ENCODE measurements around the gene SVEP1. TPM values are rescaled to one million over a fixed set of nuclear protein-coding genes. Genes with fewer than 3 reads are reported as not detected.
"Not testable (repeated sequence)": the region's sequence is repeated elsewhere in the genome, so short reads cannot be mapped to it uniquely, and the experiment has no call there.

Gene SVEP1
- total and polyA plus RNA-seq, 2 experiments from 2014 or later: 5.3 to 14.6 TPM

GRCh38 chr9:110371411-110372007 is 208.0 kb downstream of the SVEP1 start:
- no peaks in the 10 kb centered on the region for H3K79me2 ChIP-seq
- TF ChIP-seq EZH2phosphoT487 (IDR thresholded peaks at IDR 0.05; ENCODE audit: low read depth, severe bottlenecking, unreplicated experiment): no peak
- no peak for TF ChIP-seq EZH2 (IDR thresholded peaks at IDR 0.05; ENCODE audit: borderline replicate concordance)
- TF ChIP-seq CTCF (IDR thresholded peaks at IDR 0.05; ENCODE audit: poor library complexity): no peak
- H4K20me1 ChIP-seq (ENCODE audit: insufficient read depth, poor library complexity, severe bottlenecking): no peaks in the 10 kb centered on the region
- no peaks in the 10 kb centered on the region for H3K27me3 ChIP-seq
- H3K4me3 ChIP-seq: no peak overlapping the region
- no peaks in the 10 kb centered on the region for H3K36me3 ChIP-seq (replicated peaks; ENCODE audit: insufficient read depth, low read depth)
- DNase-seq (ENCODE audit: low spot score): no peak
- no peak overlapping the region for H3K4me2 ChIP-seq
- H3K9me3 ChIP-seq (ENCODE audit: low read depth): no peaks in the 10 kb centered on the region
- H2AFZ ChIP-seq: no peak overlapping the region
- WGBS (ENCODE audit: low lambda C conversion rate, missing lambda C conversion rate): 78% methylated on average over 6 of the region's 6 CpGs
- no peaks in the 10 kb centered on the region for H3K4me1 ChIP-seq (ENCODE audit: insufficient read depth)
- H3K9me2 ChIP-seq (replicated peaks; ENCODE audit: insufficient read depth): no peaks in the 10 kb centered on the region
- H3K27ac ChIP-seq: no peak overlapping the region

GRCh38 chr9:110370315-110370714 is 209.2 kb downstream of the SVEP1 start:
- no peak for DNase-seq (ENCODE audit: low spot score)
- no peak overlapping the region for H2AFZ ChIP-seq
- no peaks in the 10 kb centered on the region for H3K4me1 ChIP-seq (ENCODE audit: insufficient read depth)
- no peaks in the 10 kb centered on the region for H3K27me3 ChIP-seq
- no peak overlapping the region for H3K4me2 ChIP-seq
- H3K79me2 ChIP-seq: no peaks in the 10 kb centered on the region
- no peaks in the 10 kb centered on the region for H3K36me3 ChIP-seq (replicated peaks; ENCODE audit: insufficient read depth, low read depth)
- H4K20me1 ChIP-seq (ENCODE audit: insufficient read depth, poor library complexity, severe bottlenecking): no peaks in the 10 kb centered on the region
- no peak overlapping the region for H3K27ac ChIP-seq
- no peak overlapping the region for H3K4me3 ChIP-seq
- 48% methylated on average over 3 of the region's 3 CpGs for WGBS (ENCODE audit: low lambda C conversion rate, missing lambda C conversion rate)
- no peaks in the 10 kb centered on the region for H3K9me3 ChIP-seq (ENCODE audit: low read depth)
- H3K9me2 ChIP-seq (replicated peaks; ENCODE audit: insufficient read depth): no peaks in the 10 kb centered on the region
- TF ChIP-seq EZH2phosphoT487 (IDR thresholded peaks at IDR 0.05; ENCODE audit: low read depth, severe bottlenecking, unreplicated experiment) (no peak), CTCF (IDR thresholded peaks at IDR 0.05; ENCODE audit: poor library complexity) (no peak), EZH2 (IDR thresholded peaks at IDR 0.05; ENCODE audit: borderline replicate concordance) (no peak)

DNA sequence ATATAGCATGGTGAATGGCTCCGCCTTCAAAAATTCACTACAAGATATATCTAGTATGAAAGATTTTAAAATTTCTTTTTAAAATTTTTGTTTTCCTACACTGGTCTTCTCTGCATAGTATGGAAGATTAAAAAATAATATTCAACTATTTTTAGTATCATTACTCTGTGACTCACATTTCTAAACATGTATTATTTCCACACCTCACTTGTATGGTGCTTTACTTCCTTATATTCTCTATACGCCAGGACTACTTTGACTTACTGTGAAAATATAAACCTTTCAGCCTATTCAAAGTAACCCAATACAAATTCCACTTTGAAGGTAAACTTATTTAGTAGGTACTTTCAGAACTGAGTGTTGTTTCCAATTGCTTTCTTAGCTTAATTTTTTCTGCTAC is 215.1 kb downstream of the SVEP1 start:
- no peaks in the 10 kb centered on the region for H3K36me3 ChIP-seq (replicated peaks; ENCODE audit: insufficient read depth, low read depth)
- H3K79me2 ChIP-seq: no peaks in the 10 kb centered on the region
- no peak overlapping the region for H3K4me2 ChIP-seq
- H3K27ac ChIP-seq: no peak overlapping the region
- no peak overlapping the region for H3K4me3 ChIP-seq
- no peaks in the 10 kb centered on the region for H3K4me1 ChIP-seq (ENCODE audit: insufficient read depth)
- no peak for DNase-seq (ENCODE audit: low spot score)
- H3K9me3 ChIP-seq (ENCODE audit: low read depth): no peaks in the 10 kb centered on the region
- H3K27me3 ChIP-seq: no peaks in the 10 kb centered on the region
- WGBS (ENCODE audit: low lambda C conversion rate, missing lambda C conversion rate): 97% methylated on average over 2 of the region's 2 CpGs
- no peaks in the 10 kb centered on the region for H4K20me1 ChIP-seq (ENCODE audit: insufficient read depth, poor library complexity, severe bottlenecking)
- H3K9me2 ChIP-seq (replicated peaks; ENCODE audit: insufficient read depth): no peaks in the 10 kb centered on the region
- TF ChIP-seq CTCF (IDR thresholded peaks at IDR 0.05; ENCODE audit: poor library complexity): no peak
- TF ChIP-seq EZH2phosphoT487 (IDR thresholded peaks at IDR 0.05; ENCODE audit: low read depth, severe bottlenecking, unreplicated experiment): no peak
- TF ChIP-seq EZH2 (IDR thresholded peaks at IDR 0.05; ENCODE audit: borderline replicate concordance): no peak
- H2AFZ ChIP-seq: no peak overlapping the region

GRCh38 chr9:110358992-110359391 is 220.5 kb downstream of the SVEP1 start:
- H3K79me2 ChIP-seq; H3K4me1 ChIP-seq (ENCODE audit: insufficient read depth); H3K4me3 ChIP-seq; H3K9me2 ChIP-seq (replicated peaks; ENCODE audit: insufficient read depth); H3K27me3 ChIP-seq; H3K9me3 ChIP-seq (ENCODE audit: low read depth); H3K36me3 ChIP-seq (replicated peaks; ENCODE audit: insufficient read depth, low read depth); H2AFZ ChIP-seq; H3K4me2 ChIP-seq; DNase-seq (ENCODE audit: low spot score); H4K20me1 ChIP-seq (ENCODE audit: insufficient read depth, poor library complexity, severe bottlenecking); H3K27ac ChIP-seq: not testable (repeated sequence)
- WGBS (ENCODE audit: low lambda C conversion rate, missing lambda C conversion rate): 83% methylated on average over 1 of the region's 2 CpGs

Measured in hepatocyte (in vitro differentiated cells).